Measurements from ENCODE around the gene TMEM223. TPM values are rescaled to one million over a fixed set of nuclear protein-coding genes. Genes with fewer than 3 reads are reported as not detected.

TMEM223 gene
- polyA plus RNA-seq, 1 donor from 2014 or later: 16.5 TPM

DNA sequence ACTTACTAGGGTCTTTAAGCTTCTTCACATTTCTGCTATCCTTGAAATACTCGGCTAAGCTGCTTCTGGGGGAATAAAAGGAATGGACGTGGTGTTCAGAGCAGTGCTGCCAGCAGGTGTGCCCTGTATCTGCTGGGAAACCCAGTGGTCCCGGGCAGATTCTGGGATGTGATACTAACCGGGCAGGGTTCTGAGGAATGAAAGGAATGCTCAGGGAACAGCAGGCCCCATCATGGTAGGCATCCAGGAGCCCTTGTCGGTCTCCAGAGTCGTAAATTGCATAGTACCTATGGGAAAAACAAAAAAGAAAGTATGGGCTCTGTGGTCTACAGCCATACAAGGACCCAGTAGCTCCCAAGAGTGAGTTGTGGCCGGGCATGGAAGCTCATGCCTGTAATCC is 4.5 kb upstream of the TMEM223 start:
- H3K9me3 ChIP-seq (ENCODE audit: low read length): no peaks in the 10 kb centered on the region
- peaks cover 3% of the 10 kb centered on the region for H3F3A ChIP-seq (ENCODE audit: insufficient read depth, low read length, poor library complexity, severe bottlenecking)
- TF ChIP-seq EZH2 (IDR thresholded peaks at IDR 0.05; ENCODE audit: borderline replicate concordance, insufficient read depth, low read length, poor library complexity, severe bottlenecking): no peak
- no peak for TF ChIP-seq SMC3 (conservative IDR thresholded peaks at IDR 0.05; ENCODE audit: poor library complexity)
- no peak for TF ChIP-seq TAF1 (IDR thresholded peaks at IDR 0.05; ENCODE audit: low read depth)
- TF ChIP-seq MXI1 (conservative IDR thresholded peaks at IDR 0.05; ENCODE audit: poor library complexity, severe bottlenecking): no peak
- TF ChIP-seq, protein P1, sequence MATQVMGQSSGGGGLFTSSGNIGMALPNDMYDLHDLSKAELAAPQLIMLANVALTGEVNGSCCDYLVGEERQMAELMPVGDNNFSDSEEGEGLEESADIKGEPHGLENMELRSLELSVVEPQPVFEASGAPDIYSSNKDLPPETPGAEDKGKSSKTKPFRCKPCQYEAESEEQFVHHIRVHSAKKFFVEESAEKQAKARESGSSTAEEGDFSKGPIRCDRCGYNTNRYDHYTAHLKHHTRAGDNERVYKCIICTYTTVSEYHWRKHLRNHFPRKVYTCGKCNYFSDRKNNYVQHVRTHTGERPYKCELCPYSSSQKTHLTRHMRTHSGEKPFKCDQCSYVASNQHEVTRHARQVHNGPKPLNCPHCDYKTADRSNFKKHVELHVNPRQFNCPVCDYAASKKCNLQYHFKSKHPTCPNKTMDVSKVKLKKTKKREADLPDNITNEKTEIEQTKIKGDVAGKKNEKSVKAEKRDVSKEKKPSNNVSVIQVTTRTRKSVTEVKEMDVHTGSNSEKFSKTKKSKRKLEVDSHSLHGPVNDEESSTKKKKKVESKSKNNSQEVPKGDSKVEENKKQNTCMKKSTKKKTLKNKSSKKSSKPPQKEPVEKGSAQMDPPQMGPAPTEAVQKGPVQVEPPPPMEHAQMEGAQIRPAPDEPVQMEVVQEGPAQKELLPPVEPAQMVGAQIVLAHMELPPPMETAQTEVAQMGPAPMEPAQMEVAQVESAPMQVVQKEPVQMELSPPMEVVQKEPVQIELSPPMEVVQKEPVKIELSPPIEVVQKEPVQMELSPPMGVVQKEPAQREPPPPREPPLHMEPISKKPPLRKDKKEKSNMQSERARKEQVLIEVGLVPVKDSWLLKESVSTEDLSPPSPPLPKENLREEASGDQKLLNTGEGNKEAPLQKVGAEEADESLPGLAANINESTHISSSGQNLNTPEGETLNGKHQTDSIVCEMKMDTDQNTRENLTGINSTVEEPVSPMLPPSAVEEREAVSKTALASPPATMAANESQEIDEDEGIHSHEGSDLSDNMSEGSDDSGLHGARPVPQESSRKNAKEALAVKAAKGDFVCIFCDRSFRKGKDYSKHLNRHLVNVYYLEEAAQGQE (IDR thresholded peaks at IDR 0.05; ENCODE audit: borderline replicate concordance): no peak
- TF ChIP-seq CTCF (IDR thresholded peaks at IDR 0.05; ENCODE audit: poor library complexity, severe bottlenecking): no peak

DNA sequence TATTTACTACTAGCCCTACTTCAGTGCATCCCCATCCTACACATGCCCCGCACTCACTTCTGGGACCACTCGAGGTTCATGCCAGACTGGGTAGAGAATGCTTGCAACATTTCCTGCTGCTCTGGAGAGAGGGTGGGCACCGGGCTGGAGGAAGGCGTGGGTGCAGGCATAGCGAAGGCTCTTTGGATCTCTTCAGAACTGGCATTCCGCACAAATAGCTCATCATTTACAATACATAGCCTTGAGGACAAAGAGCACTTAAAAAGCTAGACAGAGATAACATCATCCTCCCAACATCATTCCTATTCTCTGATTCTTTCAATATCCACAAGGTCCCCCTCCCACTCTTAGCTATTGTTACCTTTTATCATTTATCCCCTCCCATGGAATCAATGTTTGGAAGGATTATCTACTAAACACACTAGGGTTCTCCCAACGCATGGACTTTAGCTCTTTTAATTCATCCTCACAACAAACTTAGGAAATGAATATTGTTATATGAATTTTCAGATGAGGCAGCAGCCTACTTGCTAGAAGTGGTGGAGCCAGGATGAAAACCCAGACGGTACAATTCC is 2.5 kb upstream of the TMEM223 start:
- Histone ChIP-seq H3K27ac (ENCODE audit: low read length) (no peak overlapping the region), H2AFZ (ENCODE audit: low read depth, low read length) (no peak overlapping the region), H3K27me3 (ENCODE audit: insufficient read depth, low read depth, low read length) (no peaks in the 10 kb centered on the region), H3K79me2 (replicated peaks; ENCODE audit: insufficient read depth, low read length) (peaks cover 5% of the 10 kb centered on the region), H3K36me3 (ENCODE audit: insufficient read depth, low read length) (no peaks in the 10 kb centered on the region), H3K9ac (ENCODE audit: low read length) (no peak overlapping the region), H3K9me2 (ENCODE audit: insufficient read depth, low read length) (no peaks in the 10 kb centered on the region), H3K9me3 (ENCODE audit: low read length) (no peaks in the 10 kb centered on the region), H3K4me3 (ENCODE audit: low read length) (no peak overlapping the region), H3K4me2 (ENCODE audit: low read length) (no peak overlapping the region), H3F3A (ENCODE audit: insufficient read depth, low read length, poor library complexity, severe bottlenecking) (peaks cover 3% of the 10 kb centered on the region), H4K20me1 (ENCODE audit: insufficient read depth) (no peaks in the 10 kb centered on the region)
- TF ChIP-seq CTCF (IDR thresholded peaks at IDR 0.05; ENCODE audit: poor library complexity, severe bottlenecking): no peak

More for the DNA sequence above, 4.5 kb upstream of the TMEM223 start:
- Histone ChIP-seq H3K9me2 (ENCODE audit: insufficient read depth, low read length) (no peaks in the 10 kb centered on the region), H3K27me3 (ENCODE audit: insufficient read depth, low read depth, low read length) (no peaks in the 10 kb centered on the region), H3K27ac (ENCODE audit: low read length) (no peak overlapping the region), H4K20me1 (ENCODE audit: insufficient read depth) (no peaks in the 10 kb centered on the region), H3K36me3 (ENCODE audit: insufficient read depth, low read length) (no peaks in the 10 kb centered on the region), H3K79me2 (replicated peaks; ENCODE audit: insufficient read depth, low read length) (no peaks in the 10 kb centered on the region), H2AFZ (ENCODE audit: low read depth, low read length) (no peak overlapping the region), H3K4me2 (ENCODE audit: low read length) (no peak overlapping the region), H3K9ac (ENCODE audit: low read length) (no peak overlapping the region), H3K4me3 (ENCODE audit: low read length) (no peak overlapping the region)

All from neural cell (in vitro differentiated cells).